C4-2B (cell line): ENCODE data around the gene LHFPL2.

Experiments used
- CTCF ChIP-seq: fragments of 450-650 bp; conservative IDR thresholded peaks from 2 replicates; pipeline ENCODE4 v1.5.1; 2017; ENCODE audit warnings: mild to moderate bottlenecking
- ZFX ChIP-seq: fragments of 450-650 bp; IDR thresholded peaks from 2 replicates; pipeline ENCODE4 v1.6.1; 2017

DNA sequence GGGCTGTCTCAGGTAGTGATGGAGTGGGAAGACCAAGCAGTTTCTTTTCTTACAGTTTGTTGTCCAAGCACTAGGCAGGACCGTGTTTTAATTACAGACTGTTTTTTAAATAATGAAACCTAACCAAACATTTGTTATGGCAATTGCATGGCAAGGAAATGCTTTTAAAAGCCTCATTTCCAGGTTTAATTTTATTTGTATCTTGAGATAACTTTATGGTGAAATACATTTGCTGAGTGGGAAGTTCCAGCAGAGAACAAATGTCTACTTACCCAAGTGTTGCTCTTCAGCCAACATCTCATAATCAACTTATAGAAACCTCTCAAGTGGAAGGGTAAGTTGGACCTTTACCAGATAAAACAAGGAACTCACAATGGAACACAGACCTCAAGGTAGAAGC lies 11.8 kb upstream of the LHFPL2 start:
- TF ChIP-seq CTCF (no peak), ZFX (no peak)
